Neural progenitor cell (in vitro differentiated cells): ENCODE data around the gene SLC27A5. TPM values are rescaled to one million over a fixed set of nuclear protein-coding genes. Genes with fewer than 3 reads are reported as not detected.

Source experiments
- DNase-seq: peaks from one replicate; pipeline ENCODE4 v3.0.0-alpha.2; 2016; ENCODE audit warnings: low spot score
- H2AFZ ChIP-seq: fragments of 200-600 bp; sonication (generic); replicated peaks from 2 replicates; pipeline ENCODE4 v1.6.1; 2016; ENCODE audit warnings: antibody characterized with exemption
- H3F3A ChIP-seq: fragments of 200-600 bp; sonication (generic); 2 replicates; pipeline ENCODE4 v1.6.1; 2016; ENCODE audit warnings: antibody characterized with exemption, low read depth
- H3K27ac ChIP-seq: fragments of 200-600 bp; sonication (generic); 2 replicates; pipeline ENCODE4 v1.5.1; 2016; ENCODE audit warnings: mild to moderate bottlenecking
- H3K27me3 ChIP-seq: fragments of 200-600 bp; sonication (generic); 2 replicates; pipeline ENCODE4 v1.6.1; 2016; ENCODE audit warnings: mild to moderate bottlenecking, moderate library complexity
- H3K36me3 ChIP-seq: fragments of 200-600 bp; sonication (generic); 2 replicates; pipeline ENCODE4 v1.5.1; 2016
- H3K4me1 ChIP-seq: fragments of 200-600 bp; sonication (generic); 2 replicates; pipeline ENCODE4 v1.6.1; 2016; ENCODE audit warnings: mixed run types
- H3K4me2 ChIP-seq: fragments of 200-600 bp; sonication (generic); 2 replicates; pipeline ENCODE4 v1.6.1; 2016
- H3K4me3 ChIP-seq: fragments of 200-600 bp; sonication (generic); 2 replicates; pipeline ENCODE4 v1.5.1; 2016
- H3K79me2 ChIP-seq: fragments of 200-600 bp; sonication (generic); 2 replicates; pipeline ENCODE4 v1.6.1; 2016; ENCODE audit warnings: low read depth
- H3K9ac ChIP-seq: fragments of 200-600 bp; sonication (generic); 2 replicates; pipeline ENCODE4 v1.6.1; 2016
- H3K9me3 ChIP-seq: fragments of 200-600 bp; sonication (generic); 2 replicates; pipeline ENCODE4 v1.5.1; 2016; ENCODE audit warnings: low read depth
- H4K20me1 ChIP-seq: fragments of 200-600 bp; sonication (generic); 2 replicates; pipeline ENCODE4 v1.6.1; 2016; ENCODE audit warnings: low read depth
- H3K27ac Mint-ChIP-seq: 3 replicates; pipeline ENCODE4 v1.8.0; 2021; ENCODE audit warnings: mixed read lengths
- H3K27me3 Mint-ChIP-seq: 2 replicates; pipeline ENCODE4 v1.8.0; 2022; ENCODE audit warnings: low read depth, mild to moderate bottlenecking, inconsistent platforms, moderate library complexity, mixed read lengths; ENCODE audit not compliant: insufficient read depth
- H3K36me3 Mint-ChIP-seq: 3 replicates; pipeline ENCODE4 v1.8.0; 2021; ENCODE audit warnings: mixed read lengths
- H3K4me1 Mint-ChIP-seq: 3 replicates; pipeline ENCODE4 v1.8.0; 2021; ENCODE audit warnings: mixed read lengths
- H3K4me3 Mint-ChIP-seq: 3 replicates; pipeline ENCODE4 v1.8.0; 2021; ENCODE audit warnings: mild to moderate bottlenecking, moderate library complexity, mixed read lengths
- H3K9me3 Mint-ChIP-seq: 3 replicates; pipeline ENCODE4 v1.8.0; 2020; ENCODE audit warnings: mixed read lengths
- CTCF ChIP-seq: fragments of 200-600 bp; sonication (generic); IDR thresholded peaks from 2 replicates; pipeline ENCODE4 v1.5.1; 2017; ENCODE audit warnings: antibody characterized with exemption, mild to moderate bottlenecking
- EZH2 ChIP-seq: fragments of 200-600 bp; sonication (generic); IDR thresholded peaks from 2 replicates; pipeline ENCODE4 v1.6.1; 2017; ENCODE audit warnings: antibody characterized with exemption, mild to moderate bottlenecking, moderate library complexity
- EZH2phosphoT487 ChIP-seq: fragments of 200-600 bp; sonication (generic); IDR thresholded peaks from 2 replicates; pipeline ENCODE4 v1.6.1; 2017; ENCODE audit warnings: antibody characterized with exemption
- total RNA-seq: library from RNA; depleted of rRNA; stranded (reverse); fragments of >200 nt; gene quantifications from 2 replicates; pipeline ENCODE4 v1.2.3, GENCODE V29; 2015; ENCODE audit warnings: low replicate concordance

SLC27A5 gene
- total RNA-seq, 1 donor from 2014 or later = 17.1 TPM

- H3K4me1 Mint-ChIP-seq = peaks cover 20% of the 10 kb centered on the region
- H3K9ac ChIP-seq = no peak overlapping the region
- no peaks in the 10 kb centered on the region for H3K4me1 ChIP-seq
- no peaks in the 10 kb centered on the region for H3K9me3 ChIP-seq
- H3K4me2 ChIP-seq = no peak overlapping the region
- H3K36me3 Mint-ChIP-seq = peaks cover 2% of the 10 kb centered on the region
- peaks cover 9% of the 10 kb centered on the region for H4K20me1 ChIP-seq
- no peak for DNase-seq
- H3K27me3 ChIP-seq = peaks cover 12% of the 10 kb centered on the region
- H3K27ac ChIP-seq = no peak overlapping the region
- peaks cover 5% of the 10 kb centered on the region for H3F3A ChIP-seq
- peaks cover 9% of the 10 kb centered on the region for H3K79me2 ChIP-seq
- peak overlapping the region; percentile 85 for H3K4me3 Mint-ChIP-seq
- no peak overlapping the region for H3K27ac Mint-ChIP-seq
- no peaks in the 10 kb centered on the region for H3K9me3 Mint-ChIP-seq
- H3K4me3 ChIP-seq = no peak overlapping the region
- peaks cover 2% of the 10 kb centered on the region for H3K27me3 Mint-ChIP-seq
- H3K36me3 ChIP-seq = no peaks in the 10 kb centered on the region
- no peak overlapping the region for H2AFZ ChIP-seq
- TF ChIP-seq CTCF (no peak), EZH2phosphoT487 (no peak), EZH2 (no peak)
Measured at GRCh38 chr19:58469241-58470013, 42.4 kb downstream of the SLC27A5 start.

- no peak for DNase-seq
- H3K27ac Mint-ChIP-seq = no peak overlapping the region
- Histone ChIP-seq H3K27me3 (peaks cover 12% of the 10 kb centered on the region), H3K79me2 (peaks cover 9% of the 10 kb centered on the region), H3K4me3 (peak overlapping the region; percentile 15), H3K4me1 (no peaks in the 10 kb centered on the region), H2AFZ (no peak overlapping the region), H3K27ac (no peak overlapping the region), H3F3A (peaks cover 5% of the 10 kb centered on the region), H4K20me1 (peaks cover 9% of the 10 kb centered on the region), H3K9ac (no peak overlapping the region), H3K9me3 (no peaks in the 10 kb centered on the region), H3K4me2 (peak overlapping the region; percentile 79), H3K36me3 (no peaks in the 10 kb centered on the region)
- peaks cover 2% of the 10 kb centered on the region for H3K36me3 Mint-ChIP-seq
- H3K4me1 Mint-ChIP-seq = peaks cover 19% of the 10 kb centered on the region
- peaks cover 2% of the 10 kb centered on the region for H3K27me3 Mint-ChIP-seq
- H3K4me3 Mint-ChIP-seq = peak overlapping the region; percentile 85
- TF ChIP-seq EZH2phosphoT487 (no peak), EZH2 (no peak), CTCF (no peak)
- H3K9me3 Mint-ChIP-seq = no peaks in the 10 kb centered on the region
Measured at GRCh38 chr19:58468216-58468839, 43.5 kb downstream of the SLC27A5 start.

GRCh38 chr19:58466760-58467589 is 44.8 kb downstream of the SLC27A5 start, which contains the start of gene ZNF324:
Gene ZNF324, plus strand, starts transcription at chr19:58467080. Its CDS starts 2,106 bp downstream, at chr19:58469186.
- Histone ChIP-seq H3K4me3 (peak within 1 kb of the TSS; percentile 80), H3K27me3 (peaks cover 12% of the 10 kb centered on the region), H3K4me2 (peak within 1 kb of the TSS; percentile 79), H3K36me3 (no peaks in the 10 kb centered on the region), H3K79me2 (peaks cover 9% of the 10 kb centered on the region), H4K20me1 (peaks cover 9% of the 10 kb centered on the region), H3K4me1 (no peaks in the 10 kb centered on the region), H3K27ac (peak within 1 kb of the TSS; percentile 76), H2AFZ (peak within 1 kb of the TSS; percentile 75), H3K9ac (peak within 1 kb of the TSS; percentile 62), H3F3A (peaks cover 5% of the 10 kb centered on the region), H3K9me3 (no peaks in the 10 kb centered on the region)
- H3K27me3 Mint-ChIP-seq = peaks cover 2% of the 10 kb centered on the region
- TF ChIP-seq CTCF (no peak), EZH2phosphoT487 (no peak), EZH2 (no peak)
- peak within 1 kb of the TSS; percentile 53 for H3K27ac Mint-ChIP-seq
- H3K4me1 Mint-ChIP-seq = peaks cover 19% of the 10 kb centered on the region
- H3K4me3 Mint-ChIP-seq = peak within 1 kb of the TSS; percentile 85
- H3K9me3 Mint-ChIP-seq = no peaks in the 10 kb centered on the region
- H3K36me3 Mint-ChIP-seq = no peaks in the 10 kb centered on the region
- peak; percentile 100 for DNase-seq
